Stimulated activated naive CD4-positive, alpha-beta T cell (primary cell): Measurements from ENCODE around the gene DHRS3.
A peak's percentile ranks its signal among the peaks of the same experiment; 100 is the strongest.

Experiments used
- DNase-seq, 6 experiments: peaks; one replicate each; lab custom pipeline; 2025; lab: John Stamatoyannopoulos, UW

The DHRS3 gene

GRCh38 chr1:12615865-12616708 is 1.9 kb downstream of the DHRS3 start:
- DNase-seq, result peak in 2 of 6 experiments; percentile 9 to 18

DNA sequence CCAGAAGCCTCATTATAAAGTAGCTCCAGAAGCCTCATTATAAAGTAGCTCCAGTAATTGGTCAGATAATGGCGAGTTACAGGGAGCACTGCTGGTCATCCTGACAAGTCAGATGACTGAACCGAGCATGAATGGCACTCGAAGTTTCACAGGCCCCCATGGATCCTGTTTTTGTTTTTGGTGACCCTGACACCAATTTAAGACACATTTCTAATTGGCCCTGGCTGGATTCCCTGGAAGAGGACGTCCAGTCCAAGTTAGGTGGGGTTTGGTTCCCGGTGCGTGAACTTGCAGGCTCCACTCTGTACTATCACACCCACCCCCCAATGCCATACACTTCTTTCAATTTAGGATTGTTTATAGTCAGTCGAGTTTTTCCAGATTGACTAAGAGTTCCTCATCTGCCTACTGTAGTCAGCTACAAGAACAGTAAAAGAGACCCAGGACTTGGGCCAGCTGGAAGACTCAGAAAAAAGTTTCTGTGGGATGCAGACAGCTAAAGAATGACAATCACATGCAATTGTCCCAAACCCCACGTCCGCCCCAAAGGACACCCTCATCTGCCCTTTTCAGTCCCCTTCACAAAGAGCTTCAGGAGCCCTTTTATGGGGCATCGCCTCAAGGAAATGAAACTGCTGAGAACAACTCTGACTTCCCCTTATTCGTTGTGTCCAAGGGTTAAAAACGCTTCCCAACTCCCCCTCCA is 2.7 kb downstream of the DHRS3 start:
- DNase-seq, result no peak

DNA sequence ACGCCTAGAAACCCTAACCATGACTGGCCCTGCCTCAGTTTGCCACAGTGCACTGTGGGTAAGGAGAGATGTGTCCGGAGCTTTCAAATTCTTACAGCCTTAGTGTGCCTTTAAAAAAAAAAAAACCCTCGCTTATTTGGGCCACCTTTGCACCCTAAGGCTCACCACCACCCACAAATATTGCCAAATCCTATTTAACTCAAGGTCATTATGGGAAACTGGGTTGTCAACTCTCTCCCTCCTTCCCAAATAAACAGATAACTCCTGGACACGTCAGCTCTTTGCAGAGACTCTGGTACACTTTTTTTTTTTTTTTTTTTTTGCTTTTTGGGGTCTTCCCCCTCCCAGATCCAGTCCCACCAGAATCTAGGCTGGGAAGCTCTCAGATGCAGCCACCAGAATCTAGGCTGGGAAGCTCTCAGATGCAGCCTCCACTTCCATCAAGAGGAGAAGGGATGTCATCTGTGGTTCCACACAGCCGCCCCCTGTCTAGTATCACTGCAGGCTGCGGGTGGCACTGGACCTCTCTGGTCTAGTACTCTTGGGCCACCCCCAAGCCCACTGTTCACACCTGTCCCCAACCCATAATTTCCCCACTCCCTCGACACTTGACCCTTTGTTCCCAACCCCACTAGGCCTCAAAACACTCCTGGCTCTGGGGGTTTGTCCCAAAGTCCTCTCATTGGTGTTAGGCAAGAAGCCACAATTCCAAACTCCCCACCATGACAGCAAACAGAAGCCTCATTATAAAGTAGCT is 3.4 kb downstream of the DHRS3 start:
- DNase-seq, result no peak

- no peak for DNase-seq
Observed at GRCh38 chr1:12613180-12613579, 4.8 kb downstream of the DHRS3 start.

GRCh38 chr1:12610941-12611340 is 7.1 kb downstream of the DHRS3 start:
- no peak for DNase-seq

DNA sequence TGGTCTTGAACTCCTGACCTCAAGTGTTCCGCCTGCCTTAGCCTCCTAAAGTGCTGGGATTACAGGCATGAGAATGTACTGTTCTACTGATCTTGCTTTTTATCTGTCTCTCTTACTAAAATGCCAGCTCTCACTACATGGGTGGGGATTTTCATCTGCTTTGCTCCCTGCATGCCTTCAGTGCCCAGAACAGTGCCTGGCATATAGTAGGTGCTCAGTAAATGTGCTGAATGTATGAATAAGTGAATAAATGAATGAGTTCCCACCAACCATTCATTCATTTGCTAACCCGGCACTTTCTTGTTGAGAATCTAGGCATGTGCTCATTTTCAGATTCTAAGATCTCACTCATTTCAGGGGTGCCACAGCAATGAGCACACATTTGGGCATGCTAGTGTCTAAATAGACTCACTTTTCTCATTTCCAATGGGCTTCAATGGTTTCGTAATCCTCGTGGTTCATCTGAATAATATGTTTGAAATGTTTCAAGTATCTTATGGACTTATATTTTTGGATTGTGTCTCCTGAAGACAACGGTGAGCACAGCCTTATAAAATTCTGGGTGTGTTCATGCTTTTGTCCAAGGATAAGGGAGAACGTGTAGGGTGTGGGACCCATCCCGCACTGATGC is 7.6 kb downstream of the DHRS3 start:
- DNase-seq, result no peak

GRCh38 chr1:12609469-12610003 is 8.5 kb downstream of the DHRS3 start:
- no peak for DNase-seq

DNA sequence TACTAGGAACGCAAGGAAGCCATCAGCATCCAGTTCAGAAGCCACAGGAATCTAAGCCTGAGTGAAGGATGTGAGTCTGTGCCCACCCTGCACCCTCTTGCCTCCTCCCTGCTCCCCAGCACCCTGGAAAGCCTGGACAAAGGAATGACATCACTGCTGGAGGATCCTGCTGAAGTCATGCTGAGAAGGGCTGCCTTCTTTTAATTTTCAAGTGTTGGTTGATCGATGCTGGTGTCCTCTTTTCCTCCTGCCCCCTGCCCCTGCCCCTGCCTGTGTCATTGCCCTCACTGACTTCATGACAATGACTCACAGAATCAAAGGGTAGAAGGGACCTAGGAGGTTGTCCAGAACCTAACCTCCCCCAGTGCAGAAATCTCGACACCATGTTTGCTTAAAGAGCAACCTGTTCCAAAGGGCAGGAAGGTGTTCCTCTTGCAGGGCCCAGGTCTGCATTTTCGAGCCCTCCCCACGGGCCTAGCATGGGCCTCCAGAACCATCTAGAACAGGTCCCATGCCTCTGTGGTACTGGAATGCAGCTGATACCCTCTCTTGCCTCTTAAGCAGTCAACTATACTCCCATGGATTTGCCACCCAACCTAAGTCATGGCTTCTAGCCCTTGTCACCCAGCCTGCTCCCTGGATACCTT is 9.6 kb downstream of the DHRS3 start:
- DNase-seq, result no peak

- DNase-seq, result no peak
Observed at GRCh38 chr1:12607263-12607662, 10.7 kb downstream of the DHRS3 start.

- DNase-seq, result no peak
Observed at GRCh38 chr1:12604986-12605385, 13.0 kb downstream of the DHRS3 start.

DNA sequence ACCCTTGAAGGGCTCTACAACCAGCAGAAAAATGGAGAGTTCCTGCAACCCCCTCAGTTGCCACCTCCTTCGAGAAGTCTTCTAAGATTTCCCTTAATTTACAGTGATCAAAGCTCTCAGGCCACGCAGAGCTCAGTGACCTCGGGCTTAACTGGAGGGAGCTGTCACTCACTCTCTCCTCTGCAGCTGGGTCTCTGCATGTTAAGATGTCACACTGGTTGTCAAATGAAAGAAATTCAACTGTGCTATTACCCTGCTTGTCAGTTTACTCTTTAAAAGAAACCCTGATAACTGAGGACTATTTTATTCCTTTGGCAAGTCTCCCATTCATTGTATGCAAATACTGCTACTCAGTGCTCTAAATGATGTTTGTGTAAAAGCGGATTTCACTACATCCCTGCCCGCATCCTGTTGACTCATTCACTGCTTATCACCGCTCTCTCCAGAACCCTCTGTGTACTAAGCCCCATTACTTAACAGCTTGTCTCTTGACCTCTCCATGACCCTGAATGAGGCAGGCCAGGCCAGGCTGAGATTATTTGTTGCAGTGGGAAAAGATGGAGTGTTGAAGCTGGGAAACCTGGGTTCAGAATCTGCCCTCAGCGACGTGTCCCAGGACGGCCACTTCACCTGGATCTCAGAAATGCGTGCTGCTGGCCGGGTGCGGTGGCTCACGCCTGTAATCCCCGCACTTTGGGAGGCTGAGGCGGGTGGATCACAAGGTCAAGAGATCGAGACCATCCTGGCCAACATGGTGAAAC is 13.7 kb downstream of the DHRS3 start:
- peak in 5 of 6 experiments; percentile 10 to 70 (median 61) for DNase-seq

GRCh38 chr1:12603224-12603623 is 14.8 kb downstream of the DHRS3 start:
- no peak for DNase-seq

GRCh38 chr1:12602659-12603024 is 15.4 kb downstream of the DHRS3 start:
- no peak for DNase-seq

DNA sequence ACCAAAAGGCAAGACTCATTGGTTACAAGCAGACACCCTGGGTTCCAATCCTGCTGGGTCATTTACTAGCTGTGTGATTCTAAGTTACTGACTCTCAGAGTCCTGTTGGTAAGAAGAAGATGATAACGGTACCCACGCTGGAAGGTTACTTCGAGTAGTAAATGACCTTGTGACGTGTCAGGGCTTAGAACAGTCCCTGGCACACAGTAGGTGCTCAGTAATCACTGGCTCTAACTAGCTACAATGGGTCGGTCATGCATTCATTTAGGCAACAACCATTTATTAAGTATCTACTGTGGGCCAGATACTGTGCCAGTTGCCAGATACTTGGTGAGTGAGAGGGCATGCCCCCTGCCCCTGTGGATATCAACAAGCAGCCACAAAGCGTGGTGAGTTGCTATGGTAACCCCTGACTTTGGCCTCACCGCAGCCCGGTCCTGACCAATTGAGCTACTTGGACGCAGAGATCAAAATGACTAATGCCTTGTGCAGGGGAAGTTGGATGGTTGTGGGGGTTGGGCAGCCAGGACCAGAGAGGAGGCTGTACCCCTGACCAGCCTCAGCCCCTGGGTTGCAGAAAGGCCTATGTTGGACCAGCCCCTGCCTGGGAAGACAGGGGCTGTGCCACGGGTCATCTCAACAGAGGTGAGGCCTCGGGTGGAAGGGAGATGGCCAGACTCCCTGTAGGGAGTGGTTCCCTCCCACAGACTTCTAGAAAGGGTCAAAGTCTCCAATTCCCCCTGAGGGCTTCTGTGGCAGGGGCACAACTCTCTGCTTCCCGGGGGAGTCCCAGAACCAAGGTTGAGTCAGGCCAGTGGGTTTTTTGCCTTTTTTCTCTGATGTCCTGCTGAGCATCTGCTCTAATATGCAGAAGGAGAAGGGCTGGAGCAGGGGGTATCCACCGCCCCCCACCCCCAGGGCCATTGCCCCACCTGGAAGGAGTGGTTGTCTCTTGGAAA is 16.0 kb downstream of the DHRS3 start:
- DNase-seq, result no peak

GRCh38 chr1:12600880-12601633 is 17.0 kb downstream of the DHRS3 start:
- DNase-seq, result peak; percentile 31 to 61 (median 57)

DNA sequence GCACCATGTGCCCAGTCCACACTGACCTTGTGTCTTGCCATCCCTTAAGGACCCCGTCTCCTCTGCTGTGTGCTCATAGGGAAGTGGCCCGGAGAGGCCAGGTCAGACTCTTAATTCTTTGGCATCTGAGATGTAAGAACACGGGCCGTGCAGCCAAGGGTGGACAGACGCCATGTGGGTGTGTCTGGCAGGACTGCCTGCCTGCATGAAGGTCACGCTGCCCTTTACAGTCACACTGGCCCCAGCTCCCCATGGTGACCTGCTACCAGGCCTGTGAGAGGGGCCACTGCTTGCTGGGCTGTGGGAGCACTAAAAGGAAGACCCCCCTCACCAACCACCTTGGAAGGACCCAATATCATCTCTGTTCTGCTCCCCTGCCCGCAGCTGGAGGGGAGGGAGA is 17.7 kb downstream of the DHRS3 start:
- no peak for DNase-seq

GRCh38 chr1:12599657-12600056 is 18.4 kb downstream of the DHRS3 start:
- no peak for DNase-seq

- no peak for DNase-seq
Observed at GRCh38 chr1:12598974-12599373, 19.0 kb downstream of the DHRS3 start.

GRCh38 chr1:12597792-12598191 is 20.2 kb downstream of the DHRS3 start:
- no peak for DNase-seq
